BLaER1 (cell line): ENCODE measurements around the gene COA3.

Experiments
- H3K27ac ChIP-seq: shearing (Covaris generic); formaldehyde crosslinking; 2 replicates; pipeline ENCODE4 v1.8.1; 2022
- H3K27me3 ChIP-seq: shearing (Covaris generic); formaldehyde crosslinking; 2 replicates; pipeline ENCODE4 v1.8.1; 2022
- H3K36me3 ChIP-seq: shearing (Covaris generic); formaldehyde crosslinking; 2 replicates; pipeline ENCODE4 v1.8.1; 2022
- H3K4me1 ChIP-seq: shearing (Covaris generic); formaldehyde crosslinking; 2 replicates; pipeline ENCODE4 v1.8.1; 2022
- H3K4me2 ChIP-seq: shearing (Covaris generic); formaldehyde crosslinking; 2 replicates; pipeline ENCODE4 v1.8.1; 2022
- H3K4me3 ChIP-seq: shearing (Covaris generic); formaldehyde crosslinking; 2 replicates; pipeline ENCODE4 v1.8.1; 2022
- H3K9ac ChIP-seq: shearing (Covaris generic); formaldehyde crosslinking; 2 replicates; pipeline ENCODE4 v1.8.1; 2022
- H3K9me3 ChIP-seq: shearing (Covaris generic); formaldehyde crosslinking; 2 replicates; pipeline ENCODE4 v1.8.1; 2022
- H4K20me1 ChIP-seq: shearing (Covaris generic); formaldehyde crosslinking; 2 replicates; pipeline ENCODE4 v1.8.1; 2022
- Cebpa-rat ChIP-seq: shearing (Covaris generic); IDR thresholded peaks from 2 replicates; pipeline ENCODE4 v1.8.1; 2022

Gene COA3

DNA sequence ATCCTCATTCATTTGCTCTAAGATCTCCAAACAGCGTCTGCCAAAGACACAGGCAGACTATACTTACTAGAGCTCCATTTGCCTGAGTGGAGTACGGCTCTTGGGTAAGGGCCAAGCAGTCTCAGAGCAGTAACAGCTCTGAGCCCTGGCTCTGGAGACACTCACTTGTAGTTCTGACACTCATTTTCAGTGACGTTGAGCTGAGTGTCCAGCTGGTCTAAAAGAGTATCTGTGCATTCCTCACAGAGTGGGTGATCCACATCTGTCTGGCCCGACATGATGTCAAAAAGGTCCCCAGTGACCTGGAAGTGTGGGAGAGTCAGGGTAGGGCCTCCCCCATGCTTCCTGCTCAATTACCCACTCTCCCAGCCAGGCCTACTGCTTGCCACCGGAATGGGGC, 19.9 kb upstream of the COA3 start:
- TF ChIP-seq Cebpa-rat: no peak
- Histone ChIP-seq H3K27me3 (no peaks in the 10 kb centered on the region), H3K4me3 (no peak overlapping the region), H4K20me1 (0 out of 2 replicates have a peak, but pooled peaks cover 4% of the 10 kb centered on the region), H3K9ac (no peak overlapping the region), H3K4me1 (peaks cover 12% of the 10 kb centered on the region), H3K9me3 (no peaks in the 10 kb centered on the region), H3K36me3 (peaks cover 88% of the 10 kb centered on the region), H3K27ac (no peak overlapping the region), H3K4me2 (no peak overlapping the region)

DNA sequence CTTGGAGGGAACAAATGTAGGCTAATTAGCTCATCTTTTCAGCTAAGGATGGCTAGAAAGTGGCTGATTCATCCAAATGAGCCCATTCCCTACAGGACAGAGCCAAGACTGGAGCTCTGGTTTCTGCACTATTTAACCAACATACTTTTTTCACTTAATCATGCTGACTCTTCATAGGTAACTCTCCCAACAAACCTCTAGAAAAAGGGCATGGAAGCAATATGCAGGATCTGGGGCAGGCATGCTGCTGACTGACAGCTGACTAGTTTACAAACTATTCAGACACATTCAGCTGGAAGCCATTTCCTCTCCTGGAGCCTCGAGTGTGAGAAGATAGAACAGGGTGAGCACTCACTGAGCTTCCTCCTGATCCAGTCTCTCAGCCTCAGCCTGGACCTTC, 19.4 kb upstream of the COA3 start:
- H3K9ac ChIP-seq: no peak overlapping the region
- H3K4me3 ChIP-seq: no peak overlapping the region
- peaks cover 93% of the 10 kb centered on the region for H3K36me3 ChIP-seq
- H3K9me3 ChIP-seq: no peaks in the 10 kb centered on the region
- H4K20me1 ChIP-seq: 0 out of 2 replicates have a peak, but pooled peaks cover 4% of the 10 kb centered on the region
- H3K27ac ChIP-seq: no peak overlapping the region
- peaks cover 7% of the 10 kb centered on the region for H3K4me1 ChIP-seq
- H3K27me3 ChIP-seq: no peaks in the 10 kb centered on the region
- H3K4me2 ChIP-seq: no peak overlapping the region
- no peak for TF ChIP-seq Cebpa-rat

- H3K27ac ChIP-seq: no peak overlapping the region
- H3K9ac ChIP-seq: no peak overlapping the region
- no peak overlapping the region for H3K4me3 ChIP-seq
- H3K9me3 ChIP-seq: no peaks in the 10 kb centered on the region
- no peaks in the 10 kb centered on the region for H3K27me3 ChIP-seq
- 0 out of 2 replicates have a peak, but pooled peaks cover 4% of the 10 kb centered on the region for H4K20me1 ChIP-seq
- TF ChIP-seq Cebpa-rat: no peak
- H3K4me2 ChIP-seq: no peak overlapping the region
- no peaks in the 10 kb centered on the region for H3K4me1 ChIP-seq
- H3K36me3 ChIP-seq: peaks cover 99% of the 10 kb centered on the region
Measured at GRCh38 chr17:42814633-42815399, 16.3 kb upstream of the COA3 start.

DNA sequence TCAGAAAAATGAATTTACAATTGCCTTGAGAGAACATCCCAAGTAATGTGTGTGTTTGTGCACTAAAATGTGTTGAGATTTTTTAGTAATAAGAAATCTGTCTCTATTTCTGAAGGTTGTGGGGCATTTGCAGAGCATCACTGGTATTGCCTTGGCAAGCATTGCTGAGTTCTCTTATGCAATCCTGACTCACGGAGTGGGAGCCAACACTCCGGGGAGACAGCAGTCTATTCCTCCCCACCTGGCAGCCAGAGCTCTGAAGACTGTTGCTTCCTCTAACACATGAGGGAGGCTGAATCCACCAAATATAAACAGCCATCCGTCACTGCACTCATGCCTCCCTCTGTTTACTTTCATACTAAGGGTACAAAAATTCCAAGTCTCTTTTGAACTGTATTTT, 10.7 kb upstream of the COA3 start:
- H3K9me3 ChIP-seq: no peaks in the 10 kb centered on the region
- H3K4me1 ChIP-seq: no peaks in the 10 kb centered on the region
- H4K20me1 ChIP-seq: no peaks in the 10 kb centered on the region
- no peak for TF ChIP-seq Cebpa-rat
- H3K9ac ChIP-seq: no peak overlapping the region
- no peak overlapping the region for H3K4me2 ChIP-seq
- H3K27ac ChIP-seq: no peak overlapping the region
- H3K36me3 ChIP-seq: peaks cover 63% of the 10 kb centered on the region
- no peaks in the 10 kb centered on the region for H3K27me3 ChIP-seq
- H3K4me3 ChIP-seq: no peak overlapping the region

- no peak overlapping the region for H3K9ac ChIP-seq
- no peaks in the 10 kb centered on the region for H3K4me1 ChIP-seq
- H4K20me1 ChIP-seq: no peaks in the 10 kb centered on the region
- no peak for TF ChIP-seq Cebpa-rat
- peaks cover 34% of the 10 kb centered on the region for H3K36me3 ChIP-seq
- no peak overlapping the region for H3K4me3 ChIP-seq
- H3K27ac ChIP-seq: no peak overlapping the region
- H3K4me2 ChIP-seq: no peak overlapping the region
- no peaks in the 10 kb centered on the region for H3K9me3 ChIP-seq
- H3K27me3 ChIP-seq: no peaks in the 10 kb centered on the region
Measured at GRCh38 chr17:42806249-42806648, 7.7 kb upstream of the COA3 start.

DNA sequence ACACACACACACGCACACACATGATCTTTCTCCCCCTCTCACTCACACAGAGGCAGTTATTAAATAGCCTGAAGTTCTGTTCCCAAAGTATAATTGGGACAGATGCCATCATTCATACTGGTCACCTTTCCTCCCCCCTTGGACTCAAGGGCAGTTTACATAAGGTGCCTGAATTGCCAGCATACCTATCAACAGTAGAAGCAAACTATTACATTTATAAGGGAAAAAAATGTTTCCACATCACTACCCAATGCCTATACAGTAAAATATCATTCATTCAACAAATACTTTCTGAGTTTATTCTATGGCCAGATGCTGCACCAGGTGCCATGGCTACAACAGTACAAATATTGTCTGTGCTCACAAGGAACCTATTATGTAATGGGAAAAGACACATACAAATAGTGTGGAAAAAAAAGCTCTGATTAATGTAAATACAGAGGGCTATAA, 6.4 kb upstream of the COA3 start:
- no peak overlapping the region for H3K9ac ChIP-seq
- TF ChIP-seq Cebpa-rat: no peak
- no peaks in the 10 kb centered on the region for H3K27me3 ChIP-seq
- no peaks in the 10 kb centered on the region for H3K9me3 ChIP-seq
- peaks cover 21% of the 10 kb centered on the region for H3K36me3 ChIP-seq
- no peak overlapping the region for H3K4me2 ChIP-seq
- no peak overlapping the region for H3K27ac ChIP-seq
- no peaks in the 10 kb centered on the region for H3K4me1 ChIP-seq
- no peaks in the 10 kb centered on the region for H4K20me1 ChIP-seq
- no peak overlapping the region for H3K4me3 ChIP-seq

DNA sequence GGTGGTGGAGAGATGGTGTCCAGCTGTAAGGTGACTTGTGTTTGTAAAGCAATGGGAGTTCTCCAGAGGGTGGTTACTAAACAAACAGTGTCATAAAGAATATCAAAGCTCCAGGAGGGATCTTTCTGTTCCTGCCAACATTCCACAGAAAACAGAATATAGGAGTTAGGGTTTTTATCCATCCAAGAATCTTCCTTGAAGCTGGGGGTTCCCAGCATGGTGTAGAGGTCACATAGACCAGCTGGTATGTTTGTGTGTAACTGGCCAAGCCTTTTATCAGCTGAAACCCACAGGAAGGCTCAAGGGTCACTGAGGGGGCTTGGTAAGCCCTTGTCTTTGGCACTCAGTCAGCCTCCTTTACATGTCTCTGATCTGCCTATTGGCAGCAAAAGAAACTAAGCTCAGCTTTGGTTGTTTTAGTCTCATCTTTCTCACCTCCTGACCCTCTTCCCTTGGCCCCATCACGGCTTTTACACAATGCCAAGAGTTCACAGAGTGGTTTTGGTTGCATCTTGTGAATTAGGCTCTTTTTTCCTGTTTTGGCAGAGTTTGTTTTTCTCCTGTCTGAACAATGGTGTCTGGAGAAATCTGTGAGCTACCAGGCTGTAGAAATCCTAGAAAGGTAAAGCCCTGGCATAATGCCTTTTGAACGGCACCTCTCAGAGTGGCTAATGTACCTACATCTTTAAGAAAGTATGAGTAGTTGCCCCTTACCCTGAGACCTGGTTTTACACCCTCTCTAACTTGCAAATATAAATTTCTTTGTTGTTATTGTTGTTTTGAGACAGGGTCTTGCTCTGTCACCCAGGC, 4.8 kb upstream of the COA3 start:
- H3K27me3 ChIP-seq: no peaks in the 10 kb centered on the region
- H3K9me3 ChIP-seq: no peaks in the 10 kb centered on the region
- H3K4me3 ChIP-seq: no peak overlapping the region
- TF ChIP-seq Cebpa-rat: no peak
- H3K4me2 ChIP-seq: no peak overlapping the region
- H3K27ac ChIP-seq: no peak overlapping the region
- peaks cover 5% of the 10 kb centered on the region; the same call in 1 of the 2 replicates for H3K4me1 ChIP-seq
- H4K20me1 ChIP-seq: no peaks in the 10 kb centered on the region
- H3K9ac ChIP-seq: no peak overlapping the region
- 0 out of 2 replicates have a peak, but pooled peaks cover 4% of the 10 kb centered on the region for H3K36me3 ChIP-seq

DNA sequence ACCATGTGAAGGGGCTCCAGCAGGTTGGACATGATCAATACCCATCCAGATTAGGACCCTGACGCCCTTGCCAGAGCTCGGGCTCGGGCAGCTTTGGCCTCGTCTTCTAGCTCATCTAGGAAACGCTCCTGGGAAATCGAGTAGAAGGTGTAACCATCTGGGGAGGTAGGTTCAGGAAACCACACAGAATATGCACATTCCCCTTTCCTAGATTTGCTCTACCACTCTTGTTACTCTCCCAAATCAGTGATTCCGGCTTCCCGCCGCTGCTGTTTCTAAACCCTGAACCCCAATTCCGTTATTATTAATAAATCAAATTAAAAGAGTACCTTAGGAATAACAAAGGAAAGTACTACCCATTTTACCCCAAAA, 507 bp downstream of the COA3 start:
- no peak for TF ChIP-seq Cebpa-rat
- Histone ChIP-seq H3K9me3 (no peaks in the 10 kb centered on the region), H3K9ac (peak overlapping the region; percentile 85), H3K36me3 (peaks cover 21% of the 10 kb centered on the region), H4K20me1 (no peaks in the 10 kb centered on the region), H3K27me3 (no peaks in the 10 kb centered on the region), H3K4me2 (peak overlapping the region; percentile 98), H3K4me1 (peaks cover 21% of the 10 kb centered on the region), H3K27ac (peak overlapping the region; percentile 69), H3K4me3 (peak overlapping the region; percentile 85)

DNA sequence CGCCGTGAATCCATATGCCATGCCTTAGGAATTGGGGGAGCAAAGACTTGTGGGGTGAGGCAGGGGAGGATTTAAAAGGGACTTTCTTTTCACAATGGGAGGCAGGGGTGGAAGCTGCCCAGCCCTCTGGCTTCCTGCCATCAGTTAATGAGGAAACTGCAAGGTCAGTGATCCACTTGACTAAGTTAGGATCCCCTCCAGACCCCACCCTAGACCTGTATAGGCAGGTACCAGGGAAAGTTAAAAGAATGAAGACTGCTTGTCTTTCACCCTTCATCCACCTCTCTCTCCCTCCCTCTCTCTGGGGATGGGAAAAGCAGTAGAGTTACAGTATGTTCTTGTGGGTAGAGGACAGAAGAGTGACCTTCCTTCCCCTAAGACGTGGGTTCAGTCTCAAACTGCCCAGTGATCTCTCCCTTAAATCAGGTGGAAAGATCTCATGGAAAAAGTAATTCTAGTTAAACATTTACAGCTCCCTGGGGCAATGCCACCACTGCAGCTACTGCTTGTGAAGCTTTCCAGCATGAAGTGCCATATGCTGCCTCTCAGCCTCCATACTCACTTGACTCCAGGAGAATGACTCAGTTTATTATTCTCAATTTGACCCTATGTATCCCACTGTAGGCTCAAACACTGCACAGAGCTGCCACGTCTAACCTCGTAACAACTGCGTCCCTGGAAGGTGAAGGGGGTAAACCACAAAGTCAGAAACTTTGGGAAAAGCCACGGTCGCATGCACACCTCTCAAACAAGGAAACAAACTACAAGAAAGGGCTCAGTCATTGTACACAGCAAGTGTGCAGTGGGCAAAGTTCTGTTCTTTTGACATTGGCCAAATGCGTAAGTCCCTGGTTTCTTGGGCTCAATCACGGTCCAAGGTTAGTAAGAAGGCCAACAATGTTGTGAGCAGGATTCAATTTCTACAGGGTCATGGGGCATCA, 1.2 kb downstream of the COA3 start:
- Histone ChIP-seq H3K4me3 (peak overlapping the region; percentile 85), H3K4me2 (peak overlapping the region; percentile 98), H3K27me3 (no peaks in the 10 kb centered on the region), H3K9me3 (no peaks in the 10 kb centered on the region), H3K9ac (peak overlapping the region; percentile 85), H4K20me1 (no peaks in the 10 kb centered on the region), H3K4me1 (peaks cover 21% of the 10 kb centered on the region), H3K36me3 (peaks cover 21% of the 10 kb centered on the region), H3K27ac (0 out of 2 replicates have a peak overlapping the region, but pooled peaks have one; percentile 69)
- no peak for TF ChIP-seq Cebpa-rat
